Measurements from ENCODE around the gene FIGNL1.
"Not testable (repeated sequence)": the region's sequence is repeated elsewhere in the genome, so short reads cannot be mapped to it uniquely, and the experiment has no call there.

Gene FIGNL1

GRCh38 chr7:50470250-50471163, 20.4 kb upstream of the FIGNL1 start:
- no peak for DNase-seq (ENCODE audit: low read depth)

GRCh38 chr7:50469181-50469580, 19.0 kb upstream of the FIGNL1 start:
- no peak for DNase-seq (ENCODE audit: low read depth)

GRCh38 chr7:50467817-50468610, 17.9 kb upstream of the FIGNL1 start:
- no peak for DNase-seq (ENCODE audit: low read depth)

GRCh38 chr7:50466815-50467585, 16.9 kb upstream of the FIGNL1 start:
- no peak for DNase-seq (ENCODE audit: low read depth)

- no peak for DNase-seq (ENCODE audit: low read depth)
Observed at GRCh38 chr7:50463035-50463434, 12.9 kb upstream of the FIGNL1 start.

- no peak for DNase-seq (ENCODE audit: low read depth)
Observed at GRCh38 chr7:50462361-50462760, 12.2 kb upstream of the FIGNL1 start.

GRCh38 chr7:50461695-50462094, 11.5 kb upstream of the FIGNL1 start:
- no peak for DNase-seq (ENCODE audit: low read depth)

- DNase-seq (ENCODE audit: low read depth) = not testable (repeated sequence)
Observed at GRCh38 chr7:50459183-50459582, 9.0 kb upstream of the FIGNL1 start.

- DNase-seq (ENCODE audit: low read depth) = not testable (repeated sequence)
Observed at GRCh38 chr7:50458651-50459050, 8.5 kb upstream of the FIGNL1 start.

GRCh38 chr7:50456371-50457123, 6.4 kb upstream of the FIGNL1 start:
- DNase-seq (ENCODE audit: low read depth) = no peak

GRCh38 chr7:50455658-50456057, 5.5 kb upstream of the FIGNL1 start:
- DNase-seq (ENCODE audit: low read depth) = no peak

GRCh38 chr7:50454968-50455367, 4.8 kb upstream of the FIGNL1 start:
- DNase-seq (ENCODE audit: low read depth) = no peak

- DNase-seq (ENCODE audit: low read depth) = no peak
Observed at GRCh38 chr7:50450590-50451032, 461 bp upstream of the FIGNL1 start.

GRCh38 chr7:50449501-50449880, 659 bp downstream of the FIGNL1 start:
- DNase-seq (ENCODE audit: low read depth) = no peak

- DNase-seq (ENCODE audit: low read depth) = no peak
Observed at GRCh38 chr7:50448823-50449222, 1.3 kb downstream of the FIGNL1 start.

GRCh38 chr7:50446542-50446960, 3.6 kb downstream of the FIGNL1 start:
- peak; percentile 33 for DNase-seq (ENCODE audit: low read depth)

- no peak for DNase-seq (ENCODE audit: low read depth)
Observed at GRCh38 chr7:50436133-50436806, 13.9 kb downstream of the FIGNL1 start.

GRCh38 chr7:50431722-50432305, 18.3 kb downstream of the FIGNL1 start:
- DNase-seq (ENCODE audit: low read depth) = no peak

- no peak for DNase-seq (ENCODE audit: low read depth)
Observed at GRCh38 chr7:50431316-50431715, 18.8 kb downstream of the FIGNL1 start.

GRCh38 chr7:50428911-50429310, 21.2 kb downstream of the FIGNL1 start:
- no peak for DNase-seq (ENCODE audit: low read depth)

GRCh38 chr7:50427518-50427917, 22.6 kb downstream of the FIGNL1 start:
- DNase-seq (ENCODE audit: low read depth) = no peak
